ENCODE data around the gene SV2B. TPM values are rescaled to one million over a fixed set of nuclear protein-coding genes. Genes with fewer than 3 reads are reported as not detected.

The SV2B gene
- total RNA-seq, 1 donor from 2014 or later, result 0.26 TPM

DNA sequence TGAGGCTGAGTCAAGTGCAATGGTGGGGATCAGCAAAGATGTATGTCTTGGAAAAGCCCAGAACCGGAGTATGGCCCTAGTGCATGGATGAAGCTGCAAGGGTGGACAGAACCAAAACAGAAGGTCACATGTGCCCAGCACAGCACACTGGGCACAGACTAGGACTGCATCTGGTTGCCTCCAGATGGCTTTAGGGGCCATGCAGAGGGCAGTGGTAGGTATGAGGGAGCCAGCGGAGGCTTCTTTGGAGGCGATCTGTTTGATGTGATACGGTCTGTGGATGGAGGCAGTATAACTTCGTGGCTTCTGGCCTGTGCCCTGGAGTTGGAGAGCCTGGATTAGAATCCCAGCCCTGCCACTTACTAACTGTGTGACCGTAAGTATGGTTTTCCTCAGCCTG lies 29.4 kb downstream of the SV2B start:
- TF ChIP-seq, protein P1, sequence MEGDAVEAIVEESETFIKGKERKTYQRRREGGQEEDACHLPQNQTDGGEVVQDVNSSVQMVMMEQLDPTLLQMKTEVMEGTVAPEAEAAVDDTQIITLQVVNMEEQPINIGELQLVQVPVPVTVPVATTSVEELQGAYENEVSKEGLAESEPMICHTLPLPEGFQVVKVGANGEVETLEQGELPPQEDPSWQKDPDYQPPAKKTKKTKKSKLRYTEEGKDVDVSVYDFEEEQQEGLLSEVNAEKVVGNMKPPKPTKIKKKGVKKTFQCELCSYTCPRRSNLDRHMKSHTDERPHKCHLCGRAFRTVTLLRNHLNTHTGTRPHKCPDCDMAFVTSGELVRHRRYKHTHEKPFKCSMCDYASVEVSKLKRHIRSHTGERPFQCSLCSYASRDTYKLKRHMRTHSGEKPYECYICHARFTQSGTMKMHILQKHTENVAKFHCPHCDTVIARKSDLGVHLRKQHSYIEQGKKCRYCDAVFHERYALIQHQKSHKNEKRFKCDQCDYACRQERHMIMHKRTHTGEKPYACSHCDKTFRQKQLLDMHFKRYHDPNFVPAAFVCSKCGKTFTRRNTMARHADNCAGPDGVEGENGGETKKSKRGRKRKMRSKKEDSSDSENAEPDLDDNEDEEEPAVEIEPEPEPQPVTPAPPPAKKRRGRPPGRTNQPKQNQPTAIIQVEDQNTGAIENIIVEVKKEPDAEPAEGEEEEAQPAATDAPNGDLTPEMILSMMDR (IDR thresholded peaks at IDR 0.05; ENCODE audit: insufficient read depth, low read length, severe bottlenecking), result no peak
- DNase-seq (ENCODE audit: low read depth), result no peak
- no peak for FAIRE-seq
- Histone ChIP-seq H3K27me3 (ENCODE audit: control insufficient read depth, insufficient read depth, low read length) (no peaks in the 10 kb centered on the region), H3K36me3 (ENCODE audit: control insufficient read depth, insufficient read depth, low read length) (no peaks in the 10 kb centered on the region), H3K4me3 (ENCODE audit: low read depth, low read length) (no peak overlapping the region)

DNA sequence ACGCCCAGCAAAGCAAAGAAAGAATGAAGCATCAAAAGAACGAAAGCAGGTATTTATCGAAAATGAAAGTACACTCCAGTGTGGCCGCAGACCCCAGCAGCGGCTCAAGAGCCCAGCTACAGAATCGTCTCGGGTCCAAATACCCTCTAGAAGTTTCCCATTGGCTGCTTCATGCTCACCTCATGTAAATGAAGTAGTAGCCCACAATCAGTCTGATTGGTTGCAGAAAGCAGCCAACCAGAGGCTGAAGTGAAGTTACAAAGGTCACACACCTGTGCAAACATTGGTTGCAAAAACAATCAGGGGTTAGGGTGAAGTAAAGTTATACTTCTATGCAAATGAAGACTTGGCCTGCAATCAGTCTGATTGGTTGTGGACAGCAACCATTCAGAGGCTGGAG lies 32.0 kb downstream of the SV2B start:
- TF ChIP-seq, protein P1 (IDR thresholded peaks at IDR 0.05; ENCODE audit: insufficient read depth, low read length, severe bottlenecking), result no peak
- no peak for DNase-seq (ENCODE audit: low read depth)
- Histone ChIP-seq H3K4me3 (ENCODE audit: low read depth, low read length) (no peak overlapping the region), H3K27me3 (ENCODE audit: control insufficient read depth, insufficient read depth, low read length) (no peaks in the 10 kb centered on the region), H3K36me3 (ENCODE audit: control insufficient read depth, insufficient read depth, low read length) (no peaks in the 10 kb centered on the region)
- no peak for FAIRE-seq

GRCh38 chr15:91133511-91133910 lies 33.5 kb downstream of the SV2B start:
- TF ChIP-seq, protein P1 (IDR thresholded peaks at IDR 0.05; ENCODE audit: insufficient read depth, low read length, severe bottlenecking), result no peak
- H3K27me3 ChIP-seq (ENCODE audit: control insufficient read depth, insufficient read depth, low read length), result no peaks in the 10 kb centered on the region
- H3K36me3 ChIP-seq (ENCODE audit: control insufficient read depth, insufficient read depth, low read length), result no peaks in the 10 kb centered on the region
- no peak for DNase-seq (ENCODE audit: low read depth)
- no peak for FAIRE-seq
- no peak overlapping the region for H3K4me3 ChIP-seq (ENCODE audit: low read depth, low read length)

- FAIRE-seq (no peak), DNase-seq (ENCODE audit: low read depth) (no peak)
- Histone ChIP-seq H3K4me3 (ENCODE audit: low read depth, low read length) (no peak overlapping the region), H3K27me3 (ENCODE audit: control insufficient read depth, insufficient read depth, low read length) (no peaks in the 10 kb centered on the region), H3K36me3 (ENCODE audit: control insufficient read depth, insufficient read depth, low read length) (no peaks in the 10 kb centered on the region)
- TF ChIP-seq, protein P1 (IDR thresholded peaks at IDR 0.05; ENCODE audit: insufficient read depth, low read length, severe bottlenecking), result no peak
These were observed 35.4 kb downstream of the SV2B start for GRCh38 chr15:91135201-91136130.

GRCh38 chr15:91136386-91136923 lies 36.4 kb downstream of the SV2B start:
- DNase-seq (ENCODE audit: low read depth), result no peak
- TF ChIP-seq, protein P1 (IDR thresholded peaks at IDR 0.05; ENCODE audit: insufficient read depth, low read length, severe bottlenecking), result no peak
- Histone ChIP-seq H3K27me3 (ENCODE audit: control insufficient read depth, insufficient read depth, low read length) (no peaks in the 10 kb centered on the region), H3K36me3 (ENCODE audit: control insufficient read depth, insufficient read depth, low read length) (no peaks in the 10 kb centered on the region), H3K4me3 (ENCODE audit: low read depth, low read length) (no peak overlapping the region)
- no peak for FAIRE-seq
